Measurements from ENCODE around the gene ABHD8. TPM values are rescaled to one million over a fixed set of nuclear protein-coding genes. Genes with fewer than 3 reads are reported as not detected.
A peak's percentile ranks its signal among the peaks of the same experiment; 100 is the strongest.

ABHD8 gene
- total and polyA plus RNA-seq, 8 donors: 4.9 to 28.1 (median 10.9) TPM

DNA sequence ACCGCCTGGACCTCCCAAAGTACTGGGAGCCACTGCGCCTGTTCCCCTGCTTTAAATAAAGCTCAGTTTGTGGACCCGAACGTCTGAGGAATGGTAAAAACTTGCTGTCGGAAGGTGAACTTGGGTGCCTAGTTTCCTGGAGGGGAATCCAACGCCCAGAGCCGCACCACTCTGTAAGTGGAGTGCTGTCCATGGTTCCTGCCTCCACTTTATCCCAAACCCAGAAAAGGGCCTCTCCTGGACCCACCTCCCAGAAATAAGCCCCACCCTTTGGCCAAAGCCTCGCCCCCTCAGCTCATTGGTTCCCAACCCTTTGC, 29.1 kb upstream of the ABHD8 start:
- peaks cover 32 to 62% (median 48%) of the 10 kb centered on the region in 4 donors for H3K4me1 ChIP-seq
- peaks cover 0 to 12% (median 7%) of the 10 kb centered on the region in 4 donors for H3K36me3 ChIP-seq
- 88 to 96% (median 93%) methylated on average over 8 of the region's 8 CpGs for WGBS, 5 donors
- TF ChIP-seq POLR2A (IDR thresholded peaks at IDR 0.05): no peak
- TF ChIP-seq, protein P1, sequence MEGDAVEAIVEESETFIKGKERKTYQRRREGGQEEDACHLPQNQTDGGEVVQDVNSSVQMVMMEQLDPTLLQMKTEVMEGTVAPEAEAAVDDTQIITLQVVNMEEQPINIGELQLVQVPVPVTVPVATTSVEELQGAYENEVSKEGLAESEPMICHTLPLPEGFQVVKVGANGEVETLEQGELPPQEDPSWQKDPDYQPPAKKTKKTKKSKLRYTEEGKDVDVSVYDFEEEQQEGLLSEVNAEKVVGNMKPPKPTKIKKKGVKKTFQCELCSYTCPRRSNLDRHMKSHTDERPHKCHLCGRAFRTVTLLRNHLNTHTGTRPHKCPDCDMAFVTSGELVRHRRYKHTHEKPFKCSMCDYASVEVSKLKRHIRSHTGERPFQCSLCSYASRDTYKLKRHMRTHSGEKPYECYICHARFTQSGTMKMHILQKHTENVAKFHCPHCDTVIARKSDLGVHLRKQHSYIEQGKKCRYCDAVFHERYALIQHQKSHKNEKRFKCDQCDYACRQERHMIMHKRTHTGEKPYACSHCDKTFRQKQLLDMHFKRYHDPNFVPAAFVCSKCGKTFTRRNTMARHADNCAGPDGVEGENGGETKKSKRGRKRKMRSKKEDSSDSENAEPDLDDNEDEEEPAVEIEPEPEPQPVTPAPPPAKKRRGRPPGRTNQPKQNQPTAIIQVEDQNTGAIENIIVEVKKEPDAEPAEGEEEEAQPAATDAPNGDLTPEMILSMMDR (IDR thresholded peaks at IDR 0.05): no peak
- TF ChIP-seq POLR2AphosphoS5 (IDR thresholded peaks at IDR 0.05): no peak
- TF ChIP-seq EP300 (IDR thresholded peaks at IDR 0.05): no peak
- intact Hi-C loops (cut with DNase I; ENCODE audit: low total_unique reads): no loop called here
- H3K9me3 ChIP-seq: no peaks in the 10 kb centered on the region
- H3K4me3 ChIP-seq: no peak overlapping the region
- H3K27me3 ChIP-seq: peaks cover 0 to 36% (median 11%) of the 10 kb centered on the region in 3 donors
- no peak for DNase-seq
- H3K27ac ChIP-seq: no peak overlapping the region

- no peak overlapping the region for H3K4me3 ChIP-seq
- TF ChIP-seq POLR2AphosphoS5 (IDR thresholded peaks at IDR 0.05) (no peak), POLR2A (IDR thresholded peaks at IDR 0.05) (no peak), EP300 (IDR thresholded peaks at IDR 0.05) (no peak)
- TF ChIP-seq, protein P1 (IDR thresholded peaks at IDR 0.05): no peak
- H3K36me3 ChIP-seq: peaks cover 0 to 12% (median 8%) of the 10 kb centered on the region in 4 donors
- no peak overlapping the region for H3K27ac ChIP-seq
- DNase-seq: no peak
- H3K9me3 ChIP-seq: no peaks in the 10 kb centered on the region
- intact Hi-C loops (cut with DNase I; ENCODE audit: low total_unique reads): no loop called here
- peaks cover 32 to 59% (median 51%) of the 10 kb centered on the region in 4 donors for H3K4me1 ChIP-seq
- 79 to 89% (median 85%) methylated on average over 11 to 13 of the region's 13 CpGs for WGBS, 5 donors
- peaks cover 0 to 36% (median 11%) of the 10 kb centered on the region in 3 donors for H3K27me3 ChIP-seq
Measured at GRCh38 chr19:17331045-17331558, 27.9 kb upstream of the ABHD8 start.

GRCh38 chr19:17330262-17331044, 27.2 kb upstream of the ABHD8 start:
- intact Hi-C loops (cut with DNase I; ENCODE audit: low total_unique reads): no loop called here
- no peak overlapping the region for H3K27ac ChIP-seq
- H3K27me3 ChIP-seq: peaks cover 0 to 36% (median 11%) of the 10 kb centered on the region in 3 donors
- peaks cover 28 to 57% (median 45%) of the 10 kb centered on the region in 4 donors for H3K4me1 ChIP-seq
- DNase-seq: no peak
- H3K9me3 ChIP-seq: no peaks in the 10 kb centered on the region
- H3K36me3 ChIP-seq: peaks cover 0 to 12% (median 8%) of the 10 kb centered on the region in 4 donors
- H3K4me3 ChIP-seq: no peak overlapping the region
- 91 to 95% (median 93%) methylated on average over 21 to 24 of the region's 24 CpGs for WGBS, 5 donors
- TF ChIP-seq POLR2AphosphoS5 (IDR thresholded peaks at IDR 0.05): no peak
- no peak for TF ChIP-seq POLR2A (IDR thresholded peaks at IDR 0.05)
- TF ChIP-seq EP300 (IDR thresholded peaks at IDR 0.05): no peak
- TF ChIP-seq, protein P1 (IDR thresholded peaks at IDR 0.05): no peak

DNA sequence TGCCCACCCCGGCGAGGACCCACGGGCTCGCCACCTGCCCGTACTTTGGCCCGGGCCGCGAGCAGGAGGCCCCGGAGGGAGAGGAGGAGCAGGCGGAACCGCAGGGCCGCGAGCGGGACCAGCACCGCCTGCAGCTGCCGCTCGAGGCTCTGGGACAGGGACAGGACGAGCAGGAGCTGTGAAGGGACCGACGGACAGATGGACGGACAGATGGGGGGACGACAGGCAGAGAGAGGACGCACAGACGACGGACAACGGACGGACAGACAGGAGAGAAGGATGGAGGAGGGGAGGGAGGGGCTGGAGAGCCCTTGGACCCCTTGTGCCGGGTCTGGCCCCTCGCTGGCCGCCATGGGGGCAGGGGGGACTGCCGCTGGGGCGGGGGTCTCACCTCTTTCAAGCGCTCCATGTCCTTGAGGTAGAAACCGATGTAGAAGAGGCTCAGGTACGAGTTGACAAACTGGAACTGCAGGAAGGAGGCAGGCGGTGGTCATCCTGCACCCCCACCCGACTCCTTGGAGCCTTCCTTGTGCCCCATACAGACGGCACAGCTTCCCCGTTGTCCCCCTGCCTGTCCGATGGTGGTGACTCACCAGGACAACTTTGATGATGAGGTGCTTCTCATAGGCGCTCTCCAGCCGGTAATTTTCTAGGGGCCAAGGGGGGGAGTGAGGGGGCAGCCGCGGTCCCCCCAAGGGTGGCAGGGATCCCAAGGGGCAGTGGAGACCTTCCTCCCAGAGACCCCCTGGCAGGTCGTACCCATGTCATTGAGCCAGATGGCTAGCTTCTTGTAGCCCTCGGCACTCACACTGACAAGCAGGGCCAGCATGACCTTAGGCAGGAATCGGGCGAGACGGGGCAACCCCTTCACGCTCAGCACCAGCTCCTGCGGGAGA, 26.4 kb upstream of the ABHD8 start:
- TF ChIP-seq EP300 (IDR thresholded peaks at IDR 0.05) (no peak), POLR2AphosphoS5 (IDR thresholded peaks at IDR 0.05) (no peak)
- H3K27ac ChIP-seq: no peak overlapping the region
- 59 to 78% (median 70%) methylated on average over 44 to 51 of the region's 51 CpGs for WGBS, 5 donors
- intact Hi-C loops (cut with DNase I; ENCODE audit: low total_unique reads): no loop called here
- H3K4me3 ChIP-seq: peak overlapping the region in 3 of 4 donors; percentile 43 to 50 (median 50)
- peaks cover 0 to 36% (median 11%) of the 10 kb centered on the region in 3 donors for H3K27me3 ChIP-seq
- H3K9me3 ChIP-seq: no peaks in the 10 kb centered on the region
- no peak for DNase-seq
- H3K36me3 ChIP-seq: peaks cover 0 to 19% (median 16%) of the 10 kb centered on the region in 4 donors
- H3K4me1 ChIP-seq: peaks cover 23 to 48% (median 40%) of the 10 kb centered on the region in 4 donors
